HepG2 (cell line): ENCODE measurements around the gene C14orf93. TPM values are rescaled to one million over a fixed set of nuclear protein-coding genes. Genes with fewer than 3 reads are reported as not detected.

Experiments
- BATF2 ChIP-seq: sonication (generic); formaldehyde crosslinking; IDR thresholded peaks from 2 replicates; pipeline ENCODE4 v1.8.0; 2022; ENCODE audit warnings: mild to moderate bottlenecking, missing genetic modification reagents, moderate library complexity
- BCLAF1 ChIP-seq: fragments of 450-650 bp; IDR thresholded peaks from 2 replicates; pipeline ENCODE4 v1.6.1; 2017; ENCODE audit warnings: mild to moderate bottlenecking
- FOXO1 ChIP-seq: sonication (generic); formaldehyde crosslinking; IDR thresholded peaks from 2 replicates; pipeline ENCODE4 v1.4.0; 2020; ENCODE audit warnings: missing genetic modification reagents
- JARID2 ChIP-seq: sonication (generic); formaldehyde crosslinking; IDR thresholded peaks from 2 replicates; pipeline ENCODE4 v1.8.1; 2023; ENCODE audit warnings: missing genetic modification reagents, inconsistent platforms; ENCODE audit not compliant: insufficient replicate concordance
- NR1H2 ChIP-seq: sonication (generic); formaldehyde crosslinking; IDR thresholded peaks from 2 replicates; pipeline ENCODE4 v1.8.1; 2022; ENCODE audit warnings: low read depth, missing genetic modification reagents, borderline replicate concordance
- ONECUT2 ChIP-seq: sonication (generic); formaldehyde crosslinking; IDR thresholded peaks from 2 replicates; pipeline ENCODE4 v1.4.0; 2020; ENCODE audit warnings: missing genetic modification reagents
- TCF12 ChIP-seq, 2 experiments: fragments of 450-650 bp in 1 of 2; sonication (generic) in 1 of 2; formaldehyde crosslinking in 1 of 2; IDR thresholded peaks; 2 replicates each; pipeline versions ENCODE4 v1.6.1 to v1.8.0; 2017 to 2022; ENCODE audit warnings: antibody characterized with exemption in 1 of 2, mild to moderate bottlenecking in 1 of 2, missing genetic modification reagents in 1 of 2, moderate library complexity in 1 of 2
- ZBTB10 ChIP-seq: sonication (generic); formaldehyde crosslinking; IDR thresholded peaks from 2 replicates; pipeline ENCODE4 v1.4.0; 2020; ENCODE audit warnings: missing genetic modification reagents, borderline replicate concordance
- ZNF180 ChIP-seq: sonication (generic); formaldehyde crosslinking; IDR thresholded peaks from 2 replicates; pipeline ENCODE4 v1.4.0; 2020; ENCODE audit warnings: low read depth, missing genetic modification reagents, borderline replicate concordance
- ZNF33A ChIP-seq: sonication (generic); formaldehyde crosslinking; IDR thresholded peaks from 2 replicates; pipeline ENCODE4 v1.5.1; 2020; ENCODE audit warnings: missing genetic modification reagents, mild to moderate bottlenecking, moderate library complexity, borderline replicate concordance
- ZNF563 ChIP-seq: sonication (generic); formaldehyde crosslinking; IDR thresholded peaks from 2 replicates; pipeline ENCODE4 v1.8.0; 2022; ENCODE audit warnings: mild to moderate bottlenecking, moderate library complexity, missing genetic modification reagents
- ZNF720 ChIP-seq: sonication (generic); formaldehyde crosslinking; IDR thresholded peaks from 2 replicates; pipeline ENCODE4 v1.4.0; 2020; ENCODE audit warnings: missing genetic modification reagents
- ZNF737 ChIP-seq: sonication (generic); formaldehyde crosslinking; IDR thresholded peaks from 2 replicates; pipeline ENCODE4 v1.5.0; 2020; ENCODE audit warnings: missing genetic modification reagents, mild to moderate bottlenecking, borderline replicate concordance
- ZNF770 ChIP-seq: sonication (generic); formaldehyde crosslinking; IDR thresholded peaks from 2 replicates; pipeline ENCODE4 v1.5.0; 2020; ENCODE audit warnings: mild to moderate bottlenecking, missing genetic modification reagents
- polyA plus RNA-seq, 8 experiments: library from polyadenylated mRNA; depleted of rRNA in 3 of 8; stranded (reverse) in 7 of 8; unstranded in 1 of 8; fragments of >200 nt; fragmentation: Illumina TruSeq in 4 of 8; extraction: Trizol in 4 of 8; gene quantifications; 2 replicates each; pipeline versions ENCODE4 v1.2.1 to v1.2.3, GENCODE V29; 2011 to 2016; ENCODE audit warnings: low read depth in 4 of 8, missing spikeins in 1 of 8, mixed read lengths in 1 of 8; ENCODE audit not compliant: insufficient read depth in 1 of 8
- total RNA-seq, 5 experiments: library from RNA; depleted of rRNA; stranded (reverse); fragments of >200 nt; fragmentation: Illumina TruSeq; extraction: Trizol; gene quantifications; 2 replicates each; pipeline ENCODE4 v1.2.3, GENCODE V29; 2016; ENCODE audit warnings: low read depth in 1 of 5
- TF ChIP-seq, protein P1 (sequence below): sonication (generic); formaldehyde crosslinking; IDR thresholded peaks from 2 replicates; pipeline ENCODE4 v1.4.0; 2020; ENCODE audit warnings: missing genetic modification reagents
- TF ChIP-seq, protein P2 (sequence below): sonication (generic); formaldehyde crosslinking; IDR thresholded peaks from 2 replicates; pipeline ENCODE4 v1.5.1; 2020; ENCODE audit warnings: missing genetic modification reagents, mild to moderate bottlenecking, borderline replicate concordance

C14orf93 gene
- total and polyA plus RNA-seq, 2 of the 13 experiments (the other 11 are each of a cell fraction or from before 2014, with no cell fraction given): 11.4 to 22.5 TPM

GRCh38 chr14:22966783-22967269 is 43.1 kb downstream of the C14orf93 start (continued):
- peak; percentile 8; the same call in 1 of the 2 replicates for TF ChIP-seq ZBTB10 (CRISPR knock-in tag)
- TF ChIP-seq BATF2 (CRISPR knock-in tag): no peak
- no peak for TF ChIP-seq ZNF770 (CRISPR knock-in tag)
- no peak for TF ChIP-seq ZNF180 (CRISPR knock-in tag)
- TF ChIP-seq BCLAF1: no peak
- TF ChIP-seq, protein P1, sequence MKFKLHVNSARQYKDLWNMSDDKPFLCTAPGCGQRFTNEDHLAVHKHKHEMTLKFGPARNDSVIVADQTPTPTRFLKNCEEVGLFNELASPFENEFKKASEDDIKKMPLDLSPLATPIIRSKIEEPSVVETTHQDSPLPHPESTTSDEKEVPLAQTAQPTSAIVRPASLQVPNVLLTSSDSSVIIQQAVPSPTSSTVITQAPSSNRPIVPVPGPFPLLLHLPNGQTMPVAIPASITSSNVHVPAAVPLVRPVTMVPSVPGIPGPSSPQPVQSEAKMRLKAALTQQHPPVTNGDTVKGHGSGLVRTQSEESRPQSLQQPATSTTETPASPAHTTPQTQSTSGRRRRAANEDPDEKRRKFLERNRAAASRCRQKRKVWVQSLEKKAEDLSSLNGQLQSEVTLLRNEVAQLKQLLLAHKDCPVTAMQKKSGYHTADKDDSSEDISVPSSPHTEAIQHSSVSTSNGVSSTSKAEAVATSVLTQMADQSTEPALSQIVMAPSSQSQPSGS (CRISPR knock-in tag): no peak
- TF ChIP-seq TCF12 (IDR thresholded peaks at IDR 0.05): no peak
- no peak for TF ChIP-seq TCF12 (CRISPR knock-in tag; IDR thresholded peaks at IDR 0.05)
- TF ChIP-seq, protein P2, sequence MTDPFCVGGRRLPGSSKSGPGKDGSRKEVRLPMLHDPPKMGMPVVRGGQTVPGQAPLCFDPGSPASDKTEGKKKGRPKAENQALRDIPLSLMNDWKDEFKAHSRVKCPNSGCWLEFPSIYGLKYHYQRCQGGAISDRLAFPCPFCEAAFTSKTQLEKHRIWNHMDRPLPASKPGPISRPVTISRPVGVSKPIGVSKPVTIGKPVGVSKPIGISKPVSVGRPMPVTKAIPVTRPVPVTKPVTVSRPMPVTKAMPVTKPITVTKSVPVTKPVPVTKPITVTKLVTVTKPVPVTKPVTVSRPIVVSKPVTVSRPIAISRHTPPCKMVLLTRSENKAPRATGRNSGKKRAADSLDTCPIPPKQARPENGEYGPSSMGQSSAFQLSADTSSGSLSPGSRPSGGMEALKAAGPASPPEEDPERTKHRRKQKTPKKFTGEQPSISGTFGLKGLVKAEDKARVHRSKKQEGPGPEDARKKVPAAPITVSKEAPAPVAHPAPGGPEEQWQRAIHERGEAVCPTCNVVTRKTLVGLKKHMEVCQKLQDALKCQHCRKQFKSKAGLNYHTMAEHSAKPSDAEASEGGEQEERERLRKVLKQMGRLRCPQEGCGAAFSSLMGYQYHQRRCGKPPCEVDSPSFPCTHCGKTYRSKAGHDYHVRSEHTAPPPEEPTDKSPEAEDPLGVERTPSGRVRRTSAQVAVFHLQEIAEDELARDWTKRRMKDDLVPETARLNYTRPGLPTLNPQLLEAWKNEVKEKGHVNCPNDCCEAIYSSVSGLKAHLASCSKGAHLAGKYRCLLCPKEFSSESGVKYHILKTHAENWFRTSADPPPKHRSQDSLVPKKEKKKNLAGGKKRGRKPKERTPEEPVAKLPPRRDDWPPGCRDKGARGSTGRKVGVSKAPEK: no peak
- no peak for TF ChIP-seq ZNF33A
- no peak for TF ChIP-seq JARID2 (CRISPR knock-in tag)
- no peak for TF ChIP-seq ZNF737 (CRISPR knock-in tag)
- TF ChIP-seq FOXO1: no peak
- no peak for TF ChIP-seq ZNF720
- no peak for TF ChIP-seq ONECUT2 (CRISPR knock-in tag)
- 0 out of 2 replicates have a peak, but pooled peaks have one; percentile 34 for TF ChIP-seq NR1H2
- no peak for TF ChIP-seq ZNF563
